ENCODE data around the gene ATG13.

The ATG13 gene

DNA sequence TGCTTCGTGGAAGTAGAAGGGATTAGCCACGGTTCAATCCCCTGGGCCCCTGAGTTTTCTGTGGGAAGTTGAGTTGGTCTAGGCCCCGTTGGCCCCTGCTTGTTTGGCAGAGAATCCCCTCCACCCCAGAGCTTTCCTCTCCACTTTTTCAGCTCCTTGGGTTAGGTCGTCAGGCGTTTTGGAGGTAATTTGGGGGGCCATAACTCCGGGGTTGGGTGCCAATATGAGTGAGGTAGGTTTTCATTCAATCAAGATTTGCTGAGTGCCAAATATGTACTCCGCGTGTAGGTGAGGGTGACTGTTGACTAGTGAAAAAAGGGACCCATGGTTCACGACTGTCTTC lies 590 bp downstream of the ATG13 start:
- no peak for DNase-seq (ENCODE audit: low read depth in 2 of 2)
- no peak for TF ChIP-seq CTCF (IDR thresholded peaks at IDR 0.05; ENCODE audit: low read depth, low read length)
- H3K4me3 ChIP-seq (replicated peaks in 1 of 2; ENCODE audit: low read depth in 2 of 2, low read length in 2 of 2): peak overlapping the region; percentile 80 to 97

DNA sequence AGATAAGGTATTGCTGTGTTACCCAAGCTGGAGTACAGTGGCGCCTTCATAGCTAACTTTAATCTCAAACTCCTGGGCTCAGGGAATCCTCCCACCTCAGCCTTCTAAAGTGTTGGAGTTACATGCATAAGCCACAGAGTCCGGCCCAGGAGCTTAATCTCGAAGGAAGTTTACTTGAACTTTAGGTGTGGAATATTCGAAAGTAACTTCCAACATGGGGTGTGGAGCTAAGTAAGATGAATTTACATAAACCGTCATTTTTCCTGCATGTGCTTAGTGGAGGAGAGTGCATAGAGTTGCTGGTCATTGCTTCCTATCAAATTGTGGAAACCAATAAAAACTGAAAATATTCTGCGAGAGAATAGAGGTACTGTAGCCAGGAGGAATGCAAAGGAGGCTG lies 1.5 kb downstream of the ATG13 start:
- no peak for TF ChIP-seq CTCF (IDR thresholded peaks at IDR 0.05; ENCODE audit: low read depth, low read length)
- peak in 1 of 2 donors; percentile 7 for DNase-seq (ENCODE audit: low read depth in 2 of 2)
- peak overlapping the region in 1 of 2 donors; percentile 80 for H3K4me3 ChIP-seq (replicated peaks in 1 of 2; ENCODE audit: low read depth in 2 of 2, low read length in 2 of 2)

- no peak overlapping the region for H3K4me3 ChIP-seq (replicated peaks in 1 of 2; ENCODE audit: low read depth in 2 of 2, low read length in 2 of 2)
- TF ChIP-seq CTCF (IDR thresholded peaks at IDR 0.05; ENCODE audit: low read depth, low read length): no peak
- no peak for DNase-seq (ENCODE audit: low read depth in 2 of 2)
Measured at GRCh38 chr11:46625406-46625805, 8.1 kb downstream of the ATG13 start.

- TF ChIP-seq CTCF (IDR thresholded peaks at IDR 0.05; ENCODE audit: low read depth, low read length): no peak
- no peak for DNase-seq (ENCODE audit: low read depth in 2 of 2)
- no peak overlapping the region for H3K4me3 ChIP-seq (replicated peaks in 1 of 2; ENCODE audit: low read depth in 2 of 2, low read length in 2 of 2)
Measured at GRCh38 chr11:46628961-46629360, 11.6 kb downstream of the ATG13 start.

- H3K4me3 ChIP-seq (replicated peaks in 1 of 2; ENCODE audit: low read depth in 2 of 2, low read length in 2 of 2): no peak overlapping the region
- DNase-seq (ENCODE audit: low read depth in 2 of 2): no peak
- no peak for TF ChIP-seq CTCF (IDR thresholded peaks at IDR 0.05; ENCODE audit: low read depth, low read length)
Measured at GRCh38 chr11:46630237-46630636, 12.9 kb downstream of the ATG13 start.

GRCh38 chr11:46631676-46632075 lies 14.3 kb downstream of the ATG13 start:
- DNase-seq (ENCODE audit: low read depth in 2 of 2): no peak
- H3K4me3 ChIP-seq (replicated peaks in 1 of 2; ENCODE audit: low read depth in 2 of 2, low read length in 2 of 2): no peak overlapping the region
- no peak for TF ChIP-seq CTCF (IDR thresholded peaks at IDR 0.05; ENCODE audit: low read depth, low read length)

- no peak overlapping the region for H3K4me3 ChIP-seq (replicated peaks in 1 of 2; ENCODE audit: low read depth in 2 of 2, low read length in 2 of 2)
- TF ChIP-seq CTCF (IDR thresholded peaks at IDR 0.05; ENCODE audit: low read depth, low read length): no peak
- no peak for DNase-seq (ENCODE audit: low read depth in 2 of 2)
Measured at GRCh38 chr11:46632502-46632901, 15.1 kb downstream of the ATG13 start.

All from cardiac fibroblast (primary cell).